ENCODE results near the gene LRMDA.

LRMDA gene

DNA sequence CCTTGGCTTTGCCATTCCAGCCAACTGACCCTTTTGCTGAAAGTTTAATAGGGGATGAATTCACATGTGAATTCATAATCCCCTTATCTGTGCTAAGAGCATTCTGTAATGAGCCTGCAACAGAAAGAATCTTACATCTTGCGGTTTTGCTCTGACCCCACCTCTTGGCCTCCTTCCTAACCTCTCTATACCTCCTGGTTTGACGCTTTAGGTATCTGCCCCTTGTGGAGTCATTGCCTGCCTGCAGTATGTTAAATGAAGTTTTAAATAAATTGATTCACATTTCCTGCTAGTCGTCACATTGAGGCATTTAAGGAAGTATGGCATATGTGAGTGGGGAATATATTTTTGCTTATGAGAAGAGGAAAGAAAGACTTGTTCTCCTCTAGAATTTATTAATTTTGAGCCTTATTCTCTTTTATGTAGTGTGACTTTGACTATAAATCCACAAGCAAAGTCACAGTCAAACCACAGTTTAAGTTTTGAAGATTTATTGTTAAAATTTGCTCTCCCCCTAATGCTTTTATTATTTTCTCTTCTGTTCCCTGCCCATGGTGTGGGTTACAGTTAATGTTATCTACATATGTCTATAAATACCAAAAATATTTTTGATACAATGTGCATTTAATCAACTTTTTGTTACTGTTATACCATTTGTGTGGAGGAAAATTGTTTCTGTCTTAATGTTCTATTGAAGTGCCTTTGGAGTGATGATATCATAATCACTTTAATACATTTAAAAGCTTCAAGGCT, 60.9 kb downstream of the LRMDA start:
- Mint-ChIP-seq H3K4me1 (no peaks in the 10 kb centered on the region), H3K27ac (no peak overlapping the region), H3K36me3 (no peaks in the 10 kb centered on the region), H3K4me3 (no peak overlapping the region), H3K9me3 (no peaks in the 10 kb centered on the region), H3K27me3 (no peaks in the 10 kb centered on the region)
- ATAC-seq, result no peak

- no peak overlapping the region for H3K27ac Mint-ChIP-seq
- no peak overlapping the region for H3K4me3 Mint-ChIP-seq
- H3K36me3 Mint-ChIP-seq, result no peaks in the 10 kb centered on the region
- H3K9me3 Mint-ChIP-seq, result no peaks in the 10 kb centered on the region
- peaks cover 10% of the 10 kb centered on the region for H3K27me3 Mint-ChIP-seq
- H3K4me1 Mint-ChIP-seq, result no peaks in the 10 kb centered on the region
- ATAC-seq, result no peak
Measured at GRCh38 chr10:75493464-75493863, 62.0 kb downstream of the LRMDA start.

GRCh38 chr10:75495434-75496190, 64.2 kb downstream of the LRMDA start:
- no peak overlapping the region for H3K4me3 Mint-ChIP-seq
- H3K9me3 Mint-ChIP-seq, result peaks cover 2% of the 10 kb centered on the region
- no peak overlapping the region for H3K27ac Mint-ChIP-seq
- no peak for ATAC-seq
- H3K36me3 Mint-ChIP-seq, result no peaks in the 10 kb centered on the region
- H3K27me3 Mint-ChIP-seq, result peaks cover 19% of the 10 kb centered on the region
- no peaks in the 10 kb centered on the region for H3K4me1 Mint-ChIP-seq

GRCh38 chr10:75496191-75496567, 64.8 kb downstream of the LRMDA start:
- no peaks in the 10 kb centered on the region for H3K4me1 Mint-ChIP-seq
- no peak for ATAC-seq
- H3K36me3 Mint-ChIP-seq, result no peaks in the 10 kb centered on the region
- no peak overlapping the region for H3K4me3 Mint-ChIP-seq
- peaks cover 2% of the 10 kb centered on the region for H3K9me3 Mint-ChIP-seq
- no peak overlapping the region for H3K27ac Mint-ChIP-seq
- H3K27me3 Mint-ChIP-seq, result peaks cover 19% of the 10 kb centered on the region

- Mint-ChIP-seq H3K27ac (no peak overlapping the region), H3K36me3 (no peaks in the 10 kb centered on the region), H3K4me1 (no peaks in the 10 kb centered on the region), H3K4me3 (no peak overlapping the region), H3K9me3 (peaks cover 2% of the 10 kb centered on the region), H3K27me3 (peaks cover 19% of the 10 kb centered on the region)
- ATAC-seq, result no peak
Measured at GRCh38 chr10:75497997-75498883, 66.8 kb downstream of the LRMDA start.

- Mint-ChIP-seq H3K27ac (no peak overlapping the region), H3K27me3 (peaks cover 19% of the 10 kb centered on the region), H3K9me3 (peaks cover 2% of the 10 kb centered on the region), H3K4me1 (no peaks in the 10 kb centered on the region), H3K4me3 (no peak overlapping the region), H3K36me3 (no peaks in the 10 kb centered on the region)
- ATAC-seq, result no peak
Measured at GRCh38 chr10:75498884-75499350, 67.5 kb downstream of the LRMDA start.

GRCh38 chr10:75499556-75500160, 68.2 kb downstream of the LRMDA start:
- Mint-ChIP-seq H3K9me3 (peaks cover 2% of the 10 kb centered on the region), H3K36me3 (no peaks in the 10 kb centered on the region), H3K4me1 (no peaks in the 10 kb centered on the region), H3K4me3 (no peak overlapping the region), H3K27ac (no peak overlapping the region), H3K27me3 (peaks cover 19% of the 10 kb centered on the region)
- no peak for ATAC-seq

- ATAC-seq, result no peak
- Mint-ChIP-seq H3K27me3 (peaks cover 19% of the 10 kb centered on the region), H3K36me3 (no peaks in the 10 kb centered on the region), H3K27ac (no peak overlapping the region), H3K4me3 (no peak overlapping the region), H3K4me1 (no peaks in the 10 kb centered on the region), H3K9me3 (peaks cover 2% of the 10 kb centered on the region)
Measured at GRCh38 chr10:75502389-75502788, 71.0 kb downstream of the LRMDA start.

- ATAC-seq, result no peak
- Mint-ChIP-seq H3K4me3 (no peak overlapping the region), H3K27ac (no peak overlapping the region), H3K36me3 (no peaks in the 10 kb centered on the region), H3K27me3 (peaks cover 15% of the 10 kb centered on the region), H3K4me1 (no peaks in the 10 kb centered on the region), H3K9me3 (peaks cover 2% of the 10 kb centered on the region)
Measured at GRCh38 chr10:75502838-75503237, 71.4 kb downstream of the LRMDA start.

DNA sequence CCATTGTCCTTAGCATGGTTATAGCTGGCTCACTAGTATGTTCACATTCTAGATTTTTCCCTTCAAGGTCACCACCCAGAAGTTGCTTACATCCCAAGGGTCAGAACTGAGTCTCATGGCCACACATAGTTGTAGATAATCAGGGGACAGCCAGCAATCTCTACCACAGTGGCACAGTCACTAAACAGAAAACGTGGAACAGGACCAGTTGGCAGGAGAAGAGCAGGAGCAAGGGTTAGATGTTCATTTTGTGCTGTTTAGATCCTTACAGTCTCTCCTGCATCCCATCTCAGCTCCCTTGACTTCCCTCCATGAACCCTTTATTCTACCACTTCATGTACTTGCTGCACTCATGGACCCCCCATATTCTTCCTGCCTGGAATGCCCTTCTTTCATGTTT, 73.9 kb downstream of the LRMDA start:
- ATAC-seq, result no peak

DNA sequence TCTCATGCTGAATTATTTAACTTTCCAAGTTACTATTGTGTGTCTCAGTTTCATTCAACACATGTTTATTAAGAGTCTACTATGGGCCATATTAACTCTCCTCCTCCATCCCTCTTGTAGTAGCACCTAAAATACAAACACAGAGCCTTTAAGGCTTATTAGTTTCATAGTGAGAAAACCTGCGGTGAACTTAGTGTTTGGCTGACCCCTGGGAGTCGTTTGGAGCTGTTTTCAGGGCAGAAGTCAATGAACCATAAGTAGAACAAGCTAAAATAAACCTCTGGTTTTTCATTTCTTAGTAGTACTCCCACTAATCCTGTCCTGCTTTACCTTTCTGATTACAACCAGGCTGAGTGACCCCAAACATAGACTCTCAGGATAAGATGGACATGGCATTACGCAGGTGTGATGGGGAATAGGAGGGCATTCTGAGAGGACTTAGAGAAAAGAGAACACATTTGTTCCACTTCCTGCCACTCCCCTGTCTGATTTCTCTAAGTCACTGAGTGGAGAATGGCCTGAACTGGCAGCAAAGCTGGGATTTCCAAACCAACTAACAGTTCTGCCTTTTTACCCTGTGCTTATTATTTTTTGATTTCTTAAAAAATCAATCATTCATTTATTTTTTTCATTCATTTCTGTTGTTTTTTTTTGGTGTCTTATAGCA, 74.5 kb downstream of the LRMDA start:
- Mint-ChIP-seq H3K9me3 (no peaks in the 10 kb centered on the region), H3K27ac (no peak overlapping the region), H3K27me3 (peaks cover 11% of the 10 kb centered on the region), H3K4me3 (no peak overlapping the region), H3K36me3 (no peaks in the 10 kb centered on the region), H3K4me1 (no peaks in the 10 kb centered on the region)
- no peak for ATAC-seq

More for the DNA sequence above, 73.9 kb downstream of the LRMDA start:
- H3K4me1 Mint-ChIP-seq, result no peaks in the 10 kb centered on the region
- H3K36me3 Mint-ChIP-seq, result no peaks in the 10 kb centered on the region
- H3K4me3 Mint-ChIP-seq, result no peak overlapping the region
- H3K27me3 Mint-ChIP-seq, result peaks cover 4% of the 10 kb centered on the region
- H3K9me3 Mint-ChIP-seq, result peaks cover 2% of the 10 kb centered on the region
- no peak overlapping the region for H3K27ac Mint-ChIP-seq

DNA sequence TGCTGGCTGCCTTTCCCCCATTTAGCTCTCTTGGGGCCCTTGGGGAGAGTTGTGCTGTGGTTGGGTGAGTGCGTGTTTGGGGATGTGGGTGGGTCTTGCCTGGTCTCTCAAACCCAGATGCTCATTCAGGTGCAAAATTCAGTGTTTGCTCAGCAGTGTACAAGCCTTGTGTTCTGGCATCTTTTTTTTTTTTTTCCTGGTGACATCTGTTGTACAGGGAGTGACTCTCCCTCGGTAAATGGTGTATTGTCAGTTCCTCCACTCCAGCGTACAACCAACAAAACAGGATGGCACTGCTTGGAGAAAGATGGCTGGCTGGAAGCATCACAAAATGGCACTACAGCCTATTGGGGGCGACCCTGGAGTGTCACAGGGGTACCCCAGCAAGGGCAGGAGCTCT, 75.5 kb downstream of the LRMDA start:
- H3K9me3 Mint-ChIP-seq, result no peaks in the 10 kb centered on the region
- no peaks in the 10 kb centered on the region for H3K36me3 Mint-ChIP-seq
- no peaks in the 10 kb centered on the region for H3K4me1 Mint-ChIP-seq
- no peak overlapping the region for H3K27ac Mint-ChIP-seq
- peaks cover 11% of the 10 kb centered on the region for H3K27me3 Mint-ChIP-seq
- ATAC-seq, result no peak
- H3K4me3 Mint-ChIP-seq, result no peak overlapping the region

- H3K4me3 Mint-ChIP-seq, result no peak overlapping the region
- no peaks in the 10 kb centered on the region for H3K4me1 Mint-ChIP-seq
- H3K9me3 Mint-ChIP-seq, result no peaks in the 10 kb centered on the region
- no peaks in the 10 kb centered on the region for H3K36me3 Mint-ChIP-seq
- H3K27me3 Mint-ChIP-seq, result peaks cover 11% of the 10 kb centered on the region
- no peak overlapping the region for H3K27ac Mint-ChIP-seq
- ATAC-seq, result no peak
Measured at GRCh38 chr10:75507469-75507868, 76.0 kb downstream of the LRMDA start.

- Mint-ChIP-seq H3K27ac (no peak overlapping the region), H3K36me3 (no peaks in the 10 kb centered on the region), H3K4me3 (no peak overlapping the region), H3K4me1 (no peaks in the 10 kb centered on the region), H3K9me3 (no peaks in the 10 kb centered on the region), H3K27me3 (peaks cover 13% of the 10 kb centered on the region)
- ATAC-seq, result no peak
Measured at GRCh38 chr10:75508239-75508813, 76.9 kb downstream of the LRMDA start.

All from stimulated activated memory B cell treated with anti-CD40 and anti-IgM and Interleukin-4, amounts not matched to agents 10 μg/mL and 1 μg/mL and 100 μg/mL, for 72 hours (primary cell).